Fibroblast of mammary gland (primary cell): ENCODE measurements around the gene HTRA3.
"Not testable (repeated sequence)": the region's sequence is repeated elsewhere in the genome, so short reads cannot be mapped to it uniquely, and the experiment has no call there.

Source experiments
- DNase-seq: peaks from one replicate; pipeline ENCODE4 v3.0.0-alpha.2; 2010; ENCODE audit warnings: low read depth
- H3K4me3 ChIP-seq: 2 replicates; pipeline ENCODE4 v1.5.1; 2011; ENCODE audit warnings: low read depth, mild to moderate bottlenecking, low read length, moderate library complexity; ENCODE audit not compliant: control insufficient read depth
- TF ChIP-seq, protein P1 (sequence below): conservative IDR thresholded peaks from 2 replicates; pipeline ENCODE4 v1.5.1; 2011; ENCODE audit warnings: low read depth, low read length, inconsistent platforms; ENCODE audit not compliant: control insufficient read depth, insufficient read depth

The HTRA3 gene

DNA sequence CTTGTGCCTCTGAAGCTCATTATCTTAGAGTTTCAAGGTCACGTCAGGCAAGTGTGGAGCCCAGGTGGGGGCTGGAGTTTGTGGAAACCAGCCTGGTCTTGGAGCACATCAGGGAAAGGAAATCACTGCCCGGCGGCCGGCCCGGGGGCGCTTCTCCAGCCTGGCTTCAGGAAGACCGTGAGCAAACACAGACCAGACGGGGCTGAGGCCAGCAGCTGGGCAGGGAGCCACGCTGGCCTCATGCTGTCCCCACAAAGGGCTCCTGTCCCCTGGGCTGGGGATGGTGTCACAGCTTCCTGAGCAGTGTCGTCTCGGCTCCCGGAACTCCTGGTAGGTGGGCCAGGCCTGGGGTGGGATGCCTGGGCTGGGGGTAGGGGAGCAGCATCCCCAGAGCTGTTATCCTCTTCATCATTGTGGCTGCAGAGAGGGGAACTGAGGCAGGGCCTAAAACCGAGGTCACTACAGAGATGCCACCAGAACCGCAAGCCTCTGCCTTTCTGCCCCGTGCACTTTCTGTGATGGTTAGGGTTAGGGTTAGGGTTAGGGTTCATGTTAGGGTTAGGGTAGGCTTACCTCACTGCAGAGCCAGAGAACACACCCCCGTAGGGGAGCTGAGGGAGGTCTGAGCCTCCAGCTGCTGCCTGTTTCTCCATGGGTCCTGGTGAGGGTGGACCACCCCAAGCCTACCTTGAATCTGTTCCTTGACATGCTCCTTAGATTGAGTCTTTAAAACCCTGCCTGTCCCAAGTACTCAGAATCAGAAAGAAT, 77.5 kb downstream of the HTRA3 start:
- H3K4me3 ChIP-seq: no peak overlapping the region
- TF ChIP-seq, protein P1, sequence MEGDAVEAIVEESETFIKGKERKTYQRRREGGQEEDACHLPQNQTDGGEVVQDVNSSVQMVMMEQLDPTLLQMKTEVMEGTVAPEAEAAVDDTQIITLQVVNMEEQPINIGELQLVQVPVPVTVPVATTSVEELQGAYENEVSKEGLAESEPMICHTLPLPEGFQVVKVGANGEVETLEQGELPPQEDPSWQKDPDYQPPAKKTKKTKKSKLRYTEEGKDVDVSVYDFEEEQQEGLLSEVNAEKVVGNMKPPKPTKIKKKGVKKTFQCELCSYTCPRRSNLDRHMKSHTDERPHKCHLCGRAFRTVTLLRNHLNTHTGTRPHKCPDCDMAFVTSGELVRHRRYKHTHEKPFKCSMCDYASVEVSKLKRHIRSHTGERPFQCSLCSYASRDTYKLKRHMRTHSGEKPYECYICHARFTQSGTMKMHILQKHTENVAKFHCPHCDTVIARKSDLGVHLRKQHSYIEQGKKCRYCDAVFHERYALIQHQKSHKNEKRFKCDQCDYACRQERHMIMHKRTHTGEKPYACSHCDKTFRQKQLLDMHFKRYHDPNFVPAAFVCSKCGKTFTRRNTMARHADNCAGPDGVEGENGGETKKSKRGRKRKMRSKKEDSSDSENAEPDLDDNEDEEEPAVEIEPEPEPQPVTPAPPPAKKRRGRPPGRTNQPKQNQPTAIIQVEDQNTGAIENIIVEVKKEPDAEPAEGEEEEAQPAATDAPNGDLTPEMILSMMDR: no peak
- DNase-seq: no peak

DNA sequence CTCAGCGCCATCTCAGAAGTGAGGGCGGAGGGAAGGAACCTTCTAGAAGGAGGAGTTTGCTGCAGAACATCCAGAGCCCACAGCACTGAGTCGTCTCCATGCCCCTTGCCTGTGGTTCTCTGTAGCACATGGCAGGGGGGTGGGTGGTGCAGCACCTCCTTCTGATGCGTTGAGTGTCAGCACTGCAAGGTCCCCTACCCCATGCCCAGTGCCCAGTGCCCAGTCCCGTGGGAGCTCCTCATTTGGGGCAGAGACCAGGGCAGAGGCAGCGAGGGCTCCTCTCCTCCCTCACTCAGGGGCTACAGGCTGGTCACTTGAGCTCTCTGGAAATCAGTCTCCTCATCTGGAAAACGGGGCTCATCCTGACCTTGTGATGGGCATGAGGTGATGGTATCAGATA, 78.1 kb downstream of the HTRA3 start:
- DNase-seq: no peak
- TF ChIP-seq, protein P1: no peak
- no peak overlapping the region for H3K4me3 ChIP-seq

DNA sequence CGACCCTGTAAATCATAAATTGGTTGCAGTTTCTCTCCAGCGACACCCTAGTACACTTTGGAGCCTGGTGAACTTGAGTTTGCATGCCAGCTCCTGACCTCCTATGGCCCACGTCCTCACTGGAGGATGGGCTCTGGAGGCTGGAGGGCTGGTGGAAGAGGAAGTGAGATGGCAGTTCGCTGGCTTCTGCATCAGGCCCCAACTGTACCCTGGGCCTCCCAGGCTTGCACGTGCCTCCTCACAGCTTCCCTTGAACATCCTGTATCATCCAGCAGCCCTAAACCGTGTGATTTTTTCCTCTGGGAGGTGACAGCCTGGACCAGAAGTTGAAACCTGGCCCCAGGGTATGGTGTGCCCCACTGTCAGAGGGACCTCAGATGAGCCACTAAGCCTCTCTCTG, 78.5 kb downstream of the HTRA3 start:
- TF ChIP-seq, protein P1: no peak
- no peak for DNase-seq
- no peak overlapping the region for H3K4me3 ChIP-seq

DNA sequence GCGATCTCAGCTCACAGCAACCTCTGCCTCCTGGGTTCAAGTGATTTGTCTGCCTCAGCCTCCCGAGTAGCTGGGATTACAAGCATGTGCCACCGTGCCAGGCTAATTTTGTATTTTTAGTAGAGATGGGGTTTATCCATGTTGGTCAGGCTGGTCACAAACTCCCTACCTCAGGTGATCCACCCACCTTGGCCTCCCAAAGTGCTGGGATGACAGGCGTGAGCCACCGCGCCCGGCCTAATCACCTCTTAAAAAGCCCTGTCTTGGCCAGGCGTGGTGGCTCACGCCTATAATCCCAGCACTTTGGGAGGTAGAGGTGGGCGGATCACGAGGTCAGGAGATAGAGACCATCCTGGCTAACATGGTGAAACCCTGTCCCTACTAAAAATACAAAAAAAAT, 79.7 kb downstream of the HTRA3 start:
- H3K4me3 ChIP-seq, DNase-seq: not testable (repeated sequence)

DNA sequence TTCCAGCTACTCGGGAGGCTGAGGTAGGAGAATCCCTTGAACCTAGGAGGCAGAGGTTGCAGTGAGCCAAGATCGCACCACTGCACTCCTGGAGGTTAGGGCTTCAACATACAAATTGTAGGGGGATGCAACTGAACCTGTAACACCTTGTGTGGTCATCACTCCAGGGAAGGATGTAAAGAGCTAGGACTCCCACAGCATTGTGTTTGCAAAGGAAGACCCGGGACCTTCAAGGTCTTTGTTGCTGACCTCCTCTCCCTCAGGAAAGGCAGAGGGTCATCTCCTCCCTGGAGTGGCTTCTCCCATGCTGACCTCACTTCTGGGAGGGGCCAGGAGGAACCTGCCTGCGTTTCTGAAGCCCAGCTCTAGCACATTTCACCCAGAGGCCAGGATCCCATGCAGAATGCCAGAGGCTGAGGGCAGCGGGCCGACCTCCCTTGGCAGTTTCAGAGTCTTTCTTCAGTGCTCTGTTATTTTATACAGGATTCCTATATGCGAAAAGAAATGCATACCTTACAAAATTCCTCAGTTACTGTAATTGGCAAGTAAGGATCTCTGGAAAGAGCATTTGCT, 80.2 kb downstream of the HTRA3 start:
- no peak for DNase-seq
- TF ChIP-seq, protein P1: no peak
- H3K4me3 ChIP-seq: no peak overlapping the region

DNA sequence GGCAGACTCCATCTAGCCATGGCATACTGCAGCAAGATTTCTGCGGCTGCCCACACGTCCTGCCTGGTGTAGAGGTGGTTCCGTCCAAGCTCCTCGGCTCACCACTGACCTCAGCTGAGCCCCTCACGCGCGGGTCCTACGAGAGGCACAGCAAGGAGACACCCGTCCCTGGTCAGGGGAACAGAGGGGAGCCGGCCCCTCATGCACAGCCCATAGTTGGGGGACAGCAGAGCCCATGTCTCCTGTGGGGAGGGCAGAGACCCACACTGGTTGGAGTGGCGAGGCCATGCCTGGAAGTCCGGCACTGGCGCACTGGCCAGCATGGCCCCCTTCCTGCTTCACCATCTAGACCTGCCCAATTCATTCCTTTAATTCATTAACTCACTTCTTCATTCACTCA, 80.8 kb downstream of the HTRA3 start:
- TF ChIP-seq, protein P1: no peak
- no peak for DNase-seq
- no peak overlapping the region for H3K4me3 ChIP-seq

DNA sequence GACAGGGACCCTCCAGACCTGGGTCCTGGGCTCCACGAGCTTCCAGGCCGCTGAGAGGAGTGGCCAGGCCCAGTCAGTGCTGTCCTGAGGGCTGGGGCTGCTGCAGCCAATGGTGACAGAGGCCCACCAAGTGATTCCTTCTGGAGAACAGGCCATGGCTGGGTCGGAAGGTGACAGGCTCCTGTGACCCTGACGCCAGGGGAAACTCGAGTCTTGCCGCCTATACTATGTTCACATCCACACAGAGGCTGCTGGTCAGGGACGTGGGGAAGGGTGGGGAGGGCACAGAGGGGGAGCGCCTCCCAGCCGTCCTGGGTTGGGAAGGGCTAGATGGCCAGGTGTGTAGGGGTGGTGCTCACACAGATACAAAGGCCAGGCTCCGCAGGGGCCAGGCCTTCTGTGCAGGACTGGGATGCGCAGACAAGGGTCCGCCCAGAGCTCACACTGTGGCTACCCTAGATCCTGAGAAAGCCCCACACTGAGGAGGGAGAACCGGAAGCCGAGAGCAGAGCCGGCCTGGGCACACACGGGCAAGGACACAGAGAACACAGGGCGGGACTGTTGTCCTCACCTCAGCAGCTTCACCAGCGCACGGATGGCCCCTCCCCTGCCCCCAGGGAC, 81.4 kb downstream of the HTRA3 start:
- TF ChIP-seq, protein P1: no peak
- no peak for DNase-seq
- no peak overlapping the region for H3K4me3 ChIP-seq
